ENCODE measurements around the gene NBEA.

- TF ChIP-seq ZNF768 (tag by site-specific recombination; IDR thresholded peaks at IDR 0.05) (no peak), ZNF140 (tag by site-specific recombination; IDR thresholded peaks at IDR 0.05) (no peak), ZNF776 (tag by site-specific recombination; IDR thresholded peaks at IDR 0.05; ENCODE audit: borderline replicate concordance) (no peak), HOXD13 (CRISPR knock-in tag; IDR thresholded peaks at IDR 0.05; ENCODE audit: borderline replicate concordance) (no peak), ZNF514 (tag by site-specific recombination; IDR thresholded peaks at IDR 0.05) (no peak), ZNF510 (tag by site-specific recombination; IDR thresholded peaks at IDR 0.05; ENCODE audit: insufficient replicate concordance) (no peak), REST (tag by site-specific recombination; IDR thresholded peaks at IDR 0.05) (no peak), ZNF513 (tag by site-specific recombination; IDR thresholded peaks at IDR 0.05) (no peak), ZNF248 (tag by site-specific recombination; IDR thresholded peaks at IDR 0.05) (no peak), ZNF2 (tag by site-specific recombination; IDR thresholded peaks at IDR 0.05) (no peak), KLF1 (tag by site-specific recombination; IDR thresholded peaks at IDR 0.05) (no peak)
- TF ChIP-seq, protein P1, sequence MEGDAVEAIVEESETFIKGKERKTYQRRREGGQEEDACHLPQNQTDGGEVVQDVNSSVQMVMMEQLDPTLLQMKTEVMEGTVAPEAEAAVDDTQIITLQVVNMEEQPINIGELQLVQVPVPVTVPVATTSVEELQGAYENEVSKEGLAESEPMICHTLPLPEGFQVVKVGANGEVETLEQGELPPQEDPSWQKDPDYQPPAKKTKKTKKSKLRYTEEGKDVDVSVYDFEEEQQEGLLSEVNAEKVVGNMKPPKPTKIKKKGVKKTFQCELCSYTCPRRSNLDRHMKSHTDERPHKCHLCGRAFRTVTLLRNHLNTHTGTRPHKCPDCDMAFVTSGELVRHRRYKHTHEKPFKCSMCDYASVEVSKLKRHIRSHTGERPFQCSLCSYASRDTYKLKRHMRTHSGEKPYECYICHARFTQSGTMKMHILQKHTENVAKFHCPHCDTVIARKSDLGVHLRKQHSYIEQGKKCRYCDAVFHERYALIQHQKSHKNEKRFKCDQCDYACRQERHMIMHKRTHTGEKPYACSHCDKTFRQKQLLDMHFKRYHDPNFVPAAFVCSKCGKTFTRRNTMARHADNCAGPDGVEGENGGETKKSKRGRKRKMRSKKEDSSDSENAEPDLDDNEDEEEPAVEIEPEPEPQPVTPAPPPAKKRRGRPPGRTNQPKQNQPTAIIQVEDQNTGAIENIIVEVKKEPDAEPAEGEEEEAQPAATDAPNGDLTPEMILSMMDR (tag by site-specific recombination; IDR thresholded peaks at IDR 0.05) = no peak
- TF ChIP-seq, protein P2, sequence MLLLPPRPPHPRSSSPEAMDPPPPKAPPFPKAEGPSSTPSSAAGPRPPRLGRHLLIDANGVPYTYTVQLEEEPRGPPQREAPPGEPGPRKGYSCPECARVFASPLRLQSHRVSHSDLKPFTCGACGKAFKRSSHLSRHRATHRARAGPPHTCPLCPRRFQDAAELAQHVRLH (tag by site-specific recombination; IDR thresholded peaks at IDR 0.05) = no peak
Measured at GRCh38 chr13:35592457-35592856, 650.4 kb downstream of the NBEA start.
